SK-N-SH (cell line): ENCODE measurements around the gene TRDMT1. TPM values are rescaled to one million over a fixed set of nuclear protein-coding genes. Genes with fewer than 3 reads are reported as not detected.
A peak's percentile ranks its signal among the peaks of the same experiment; 100 is the strongest.

ENCODE experiments used
- CTCF ChIA-PET: fragments of 300-600, 350-600 bp; formaldehyde crosslinking; extraction: SDS; loops from one replicate; lab custom pipeline; 2021; lab: Yijun Ruan, JAX
- POLR2A ChIA-PET: fragments of 350-600 bp; sonication (Branson Sonifier 250); formaldehyde crosslinking; extraction: SDS; loops from one replicate; lab custom pipeline; 2020; ENCODE audit warnings: antibody characterized with exemption, inconsistent platforms; lab: Yijun Ruan, JAX
- DNase-seq: peaks from one replicate; pipeline ENCODE4 v3.0.0; 2012
- H2AFZ ChIP-seq: fragments of 200-600 bp; sonication (generic); 2 replicates; pipeline ENCODE4 v1.8.1; 2016; ENCODE audit warnings: antibody characterized with exemption, mild to moderate bottlenecking, low read depth
- H3F3A ChIP-seq: fragments of 200-600 bp; sonication (generic); replicated peaks from 2 replicates; pipeline ENCODE3; 2016; ENCODE audit warnings: antibody characterized with exemption, mild to moderate bottlenecking; ENCODE audit not compliant: insufficient read depth
- H3K27ac ChIP-seq, 2 experiments: fragments of 200-500 bp in 1 of 2; fragments of 200-600 bp in 1 of 2; sonication (Bioruptor generic) in 1 of 2; sonication (generic), shearing (Covaris generic) in 1 of 2; 2 replicates each; pipeline versions ENCODE4 v1.5.1 to v1.6.1; 2014 to 2016; ENCODE audit warnings: low read depth in 2 of 2, inconsistent platforms in 1 of 2, low read length in 1 of 2, mild to moderate bottlenecking in 1 of 2, mixed read lengths in 1 of 2
- H3K27me3 ChIP-seq: fragments of 200-600 bp; sonication (generic), shearing (Covaris generic); 2 replicates; pipeline ENCODE4 v1.6.1; 2016; ENCODE audit warnings: mixed run types; ENCODE audit not compliant: insufficient read depth
- H3K36me3 ChIP-seq, 2 experiments: fragments of 200-500 bp in 1 of 2; fragments of 200-600 bp in 1 of 2; sonication (Bioruptor generic) in 1 of 2; sonication (generic) in 1 of 2; replicated peaks in 1 of 2; 2 replicates each; pipeline versions ENCODE3 to v1.5.1; 2014 to 2016; ENCODE audit warnings: low read length in 1 of 2, mild to moderate bottlenecking in 1 of 2; ENCODE audit not compliant: insufficient read depth in 2 of 2, control insufficient read depth in 1 of 2
- H3K4me1 ChIP-seq, 2 experiments: fragments of 200-500 bp in 1 of 2; fragments of 200-600 bp in 1 of 2; sonication (Bioruptor generic) in 1 of 2; sonication (generic), shearing (Covaris generic) in 1 of 2; 2 replicates each; pipeline versions ENCODE4 v1.5.1 to v1.6.1; 2014 to 2016; ENCODE audit warnings: low read depth in 1 of 2, low read length in 1 of 2, mixed run types in 1 of 2; ENCODE audit not compliant: insufficient read depth in 2 of 2, control insufficient read depth in 1 of 2
- H3K4me2 ChIP-seq: fragments of 200-600 bp; sonication (generic), shearing (Covaris generic); 2 replicates; pipeline ENCODE4 v1.6.1; 2017; ENCODE audit warnings: mixed run types
- H3K4me3 ChIP-seq, 2 experiments: fragments of 200-500 bp in 1 of 2; fragments of 200-600 bp in 1 of 2; sonication (Bioruptor generic) in 1 of 2; sonication (generic), shearing (Covaris generic) in 1 of 2; 2 replicates each; pipeline versions ENCODE4 v1.5.1 to v1.8.1; 2014 to 2016; ENCODE audit warnings: low read depth in 2 of 2, inconsistent platforms in 1 of 2, low read length in 1 of 2, mild to moderate bottlenecking in 1 of 2, mixed read lengths in 1 of 2, moderate library complexity in 1 of 2
- H3K79me2 ChIP-seq: fragments of 200-600 bp; sonication (generic); 2 replicates; pipeline ENCODE4 v1.8.1; 2017; ENCODE audit warnings: mild to moderate bottlenecking; ENCODE audit not compliant: insufficient read depth
- H3K9ac ChIP-seq: fragments of 200-600 bp; sonication (generic); 2 replicates; pipeline ENCODE4 v1.6.1; 2017; ENCODE audit warnings: mixed run types
- H3K9me2 ChIP-seq: fragments of 200-600 bp; sonication (generic); 2 replicates; pipeline ENCODE4 v1.6.1; 2017; ENCODE audit warnings: mixed run types
- H3K9me3 ChIP-seq: fragments of 200-600 bp; sonication (generic); 2 replicates; pipeline ENCODE4 v1.6.1; 2017; ENCODE audit warnings: mixed run types, mild to moderate bottlenecking, moderate library complexity
- H4K20me1 ChIP-seq: fragments of 200-600 bp; sonication (generic); 2 replicates; pipeline ENCODE4 v1.6.1; 2017; ENCODE audit warnings: mild to moderate bottlenecking, mixed run types; ENCODE audit not compliant: insufficient read depth
- CHD2 ChIP-seq: fragments of 150-350 bp; IDR thresholded peaks from 2 replicates; pipeline ENCODE4 v1.6.1; 2018; ENCODE audit warnings: low read length; ENCODE audit not compliant: partially characterized antibody
- ELF1 ChIP-seq: IDR thresholded peaks from 2 replicates; pipeline ENCODE4 v1.4.0; 2012
- EP300 ChIP-seq, 2 experiments: IDR thresholded peaks; 2 replicates each; pipeline versions ENCODE4 v1.4.0 to v1.6.1; 2012; ENCODE audit warnings: borderline replicate concordance in 1 of 2, low read depth in 1 of 2, low read length in 1 of 2
- FOSL2 ChIP-seq: IDR thresholded peaks from 2 replicates; pipeline ENCODE4 v1.4.0; 2012; ENCODE audit warnings: low read depth, mild to moderate bottlenecking, moderate library complexity, borderline replicate concordance
- FOXM1 ChIP-seq: IDR thresholded peaks from 2 replicates; pipeline ENCODE4 v1.4.0; 2012; ENCODE audit warnings: low read depth, mild to moderate bottlenecking
- JUND ChIP-seq: IDR thresholded peaks from 2 replicates; pipeline ENCODE4 v1.4.0; 2012
- MEF2A ChIP-seq: IDR thresholded peaks from 2 replicates; pipeline ENCODE4 v1.4.0; 2012; ENCODE audit warnings: low read depth, borderline replicate concordance
- NFIC ChIP-seq: IDR thresholded peaks from 2 replicates; pipeline ENCODE4 v1.4.0; 2012; ENCODE audit warnings: borderline replicate concordance
- NRF1 ChIP-seq: IDR thresholded peaks from 2 replicates; pipeline ENCODE4 v1.6.1; 2012; ENCODE audit warnings: low read depth, mild to moderate bottlenecking, low read length
- RXRA ChIP-seq: IDR thresholded peaks from 2 replicates; pipeline ENCODE4 v1.4.0; 2012; ENCODE audit warnings: low read depth, mild to moderate bottlenecking, borderline replicate concordance
- SIN3A ChIP-seq: IDR thresholded peaks from 2 replicates; pipeline ENCODE4 v1.6.1; 2012; ENCODE audit warnings: low read depth, mild to moderate bottlenecking, low read length, moderate library complexity, borderline replicate concordance
- SMC3 ChIP-seq: IDR thresholded peaks from 2 replicates; pipeline ENCODE4 v1.6.1; 2012; ENCODE audit warnings: low read depth, low read length, improper control_type of control experiment
- TCF12 ChIP-seq: IDR thresholded peaks from 2 replicates; pipeline ENCODE4 v1.4.0; 2012
- TEAD4 ChIP-seq: IDR thresholded peaks from 2 replicates; pipeline ENCODE4 v1.4.0; 2012; ENCODE audit warnings: mild to moderate bottlenecking, borderline replicate concordance; ENCODE audit not compliant: insufficient read depth
- YY1 ChIP-seq: IDR thresholded peaks from 2 replicates; pipeline ENCODE4 v1.4.0; 2012; ENCODE audit warnings: low read depth, mild to moderate bottlenecking
- WGBS: methylation state at CpG from one replicate; pipeline ENCODE4 v1.1.6; 2017; ENCODE audit warnings: low lambda C conversion rate; 5-methylcytosine and 5-hydroxymethylcytosine counted together
- polyA plus RNA-seq, 3 experiments: library from polyadenylated mRNA; depleted of rRNA; stranded (reverse); fragments of >200 nt; gene quantifications; 2 replicates each; pipeline ENCODE4 v1.2.3, GENCODE V29; 2012
- TF ChIP-seq, protein P1 (sequence below): IDR thresholded peaks from 2 replicates; pipeline ENCODE4 v1.4.0; 2012; ENCODE audit warnings: low read depth
- TF ChIP-seq, protein P2 (sequence below): IDR thresholded peaks from 2 replicates; pipeline ENCODE4 v1.6.1; 2012; ENCODE audit warnings: mild to moderate bottlenecking, low read depth, low read length, moderate library complexity

TRDMT1 gene
- polyA plus RNA-seq, 1 of the 3 experiments (the other 2 are of a cell fraction): 3.1 TPM

DNA sequence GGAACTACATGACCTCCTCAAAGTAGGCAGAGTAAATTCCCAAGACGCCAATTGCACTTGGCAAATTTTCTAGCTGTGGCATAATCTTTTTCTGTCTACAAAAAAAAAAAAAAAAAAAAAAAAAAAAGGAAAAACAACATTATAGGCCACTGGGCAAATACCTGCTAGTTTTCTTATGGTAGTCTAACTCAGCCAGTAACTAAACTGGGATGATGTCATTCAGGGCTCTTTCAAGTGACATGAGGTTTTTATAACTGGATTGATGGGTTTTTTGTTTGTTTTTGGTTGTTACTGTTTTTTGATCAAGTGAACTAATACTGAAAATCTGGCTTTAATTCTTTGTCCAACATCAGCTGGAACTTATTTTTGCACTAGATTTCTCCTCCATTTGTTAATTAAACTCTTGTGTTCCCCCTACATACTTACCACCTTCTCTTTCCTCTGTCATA, 19.2 kb upstream of the TRDMT1 start:
- no peaks in the 10 kb centered on the region for H3K36me3 ChIP-seq
- ChIA-PET CTCF (interaction anchor here (0.7 to 3.4 kb wide), 2 partner anchors 10 to 1901 kb away, joined by 3 to 26 read pairs; no protein-coding TSS in a partner anchor), POLR2A (no interaction called here)
- no peaks in the 10 kb centered on the region for H3K9me3 ChIP-seq
- peak overlapping the region; percentile 52; the same call in 1 of the 2 replicates for H3K9ac ChIP-seq
- H3K4me3 ChIP-seq: no peak overlapping the region
- H3K4me1 ChIP-seq: peaks cover 0 to 46% of the 10 kb centered on the region in 2 experiments; a peak in 3 of 4 replicates
- H3F3A ChIP-seq: peaks cover 55% of the 10 kb centered on the region
- no peaks in the 10 kb centered on the region for H3K27me3 ChIP-seq
- no peaks in the 10 kb centered on the region for H4K20me1 ChIP-seq
- H3K9me2 ChIP-seq: no peaks in the 10 kb centered on the region
- H3K79me2 ChIP-seq: peaks cover 28% of the 10 kb centered on the region
- WGBS: 48% methylated on average over 1 of the region's 1 CpG
- no peak overlapping the region for H2AFZ ChIP-seq
- H3K27ac ChIP-seq: peak overlapping the region; percentile 36 to 100; a peak in 3 of 4 replicates
- TF ChIP-seq, protein P1, sequence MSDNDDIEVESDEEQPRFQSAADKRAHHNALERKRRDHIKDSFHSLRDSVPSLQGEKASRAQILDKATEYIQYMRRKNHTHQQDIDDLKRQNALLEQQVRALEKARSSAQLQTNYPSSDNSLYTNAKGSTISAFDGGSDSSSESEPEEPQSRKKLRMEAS: no peak
- TF ChIP-seq TCF12: peak; percentile 27
- no peak for DNase-seq
- H3K4me2 ChIP-seq: peak overlapping the region; percentile 26; the same call in 1 of the 2 replicates

DNA sequence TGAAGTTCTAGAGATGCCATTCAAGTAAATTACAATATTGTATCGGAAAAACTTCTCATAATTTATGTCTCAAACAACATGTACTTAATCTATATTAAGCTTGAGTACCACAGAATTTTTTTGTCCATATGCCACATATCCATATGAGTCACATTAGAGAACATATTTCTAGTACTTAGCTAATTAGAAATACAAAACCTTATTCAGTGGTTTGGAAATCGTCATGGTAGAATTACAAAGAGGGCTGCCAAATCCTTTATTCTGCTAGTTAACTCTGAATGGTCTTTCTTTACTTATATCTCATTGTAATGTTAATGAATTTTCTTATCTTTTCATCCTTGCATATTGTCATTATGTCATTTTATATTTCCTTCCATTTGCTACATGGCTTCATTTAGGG, 17.6 kb upstream of the TRDMT1 start:
- CTCF ChIA-PET: interaction anchor here (1.4 kb wide), 1 partner anchor 11 kb away, joined by 3 read pairs; no protein-coding TSS in a partner anchor

More for the DNA sequence above, 17.6 kb upstream of the TRDMT1 start:
- Histone ChIP-seq H3F3A (peaks cover 71% of the 10 kb centered on the region), H3K4me1 (peaks cover 0 to 59% of the 10 kb centered on the region in 2 experiments; a peak in 3 of 4 replicates), H3K9ac (peak overlapping the region; percentile 89; the same call in 1 of the 2 replicates), H3K36me3 (no peaks in the 10 kb centered on the region), H2AFZ (no peak overlapping the region), H3K27ac (peak overlapping the region in 1 of 2 experiments; percentile 100; a peak in 3 of 4 replicates), H3K4me3 (no peak overlapping the region), H3K4me2 (no peak overlapping the region; the same call in none of the 2 replicates), H3K9me2 (no peaks in the 10 kb centered on the region), H3K27me3 (no peaks in the 10 kb centered on the region), H3K79me2 (peaks cover 19% of the 10 kb centered on the region), H4K20me1 (no peaks in the 10 kb centered on the region), H3K9me3 (no peaks in the 10 kb centered on the region)
- TF ChIP-seq FOSL2 (peak; percentile 28; the same call in 1 of the 2 replicates), TCF12 (peak; percentile 41), ELF1 (no peak), TEAD4 (no peak), CHD2 (no peak), EP300 (IDR thresholded peaks at IDR 0.05; ENCODE audit: borderline replicate concordance in 1 of 2, low read depth in 1 of 2, low read length in 1 of 2) (no peak), NFIC (peak; percentile 45; the same call in 1 of the 2 replicates), SMC3 (no peak), FOXM1 (no peak), JUND (0 out of 2 replicates have a peak, but pooled peaks have one; percentile 23), RXRA (no peak), NRF1 (no peak), SIN3A (no peak), YY1 (no peak), MEF2A (no peak)
- TF ChIP-seq, protein P2, sequence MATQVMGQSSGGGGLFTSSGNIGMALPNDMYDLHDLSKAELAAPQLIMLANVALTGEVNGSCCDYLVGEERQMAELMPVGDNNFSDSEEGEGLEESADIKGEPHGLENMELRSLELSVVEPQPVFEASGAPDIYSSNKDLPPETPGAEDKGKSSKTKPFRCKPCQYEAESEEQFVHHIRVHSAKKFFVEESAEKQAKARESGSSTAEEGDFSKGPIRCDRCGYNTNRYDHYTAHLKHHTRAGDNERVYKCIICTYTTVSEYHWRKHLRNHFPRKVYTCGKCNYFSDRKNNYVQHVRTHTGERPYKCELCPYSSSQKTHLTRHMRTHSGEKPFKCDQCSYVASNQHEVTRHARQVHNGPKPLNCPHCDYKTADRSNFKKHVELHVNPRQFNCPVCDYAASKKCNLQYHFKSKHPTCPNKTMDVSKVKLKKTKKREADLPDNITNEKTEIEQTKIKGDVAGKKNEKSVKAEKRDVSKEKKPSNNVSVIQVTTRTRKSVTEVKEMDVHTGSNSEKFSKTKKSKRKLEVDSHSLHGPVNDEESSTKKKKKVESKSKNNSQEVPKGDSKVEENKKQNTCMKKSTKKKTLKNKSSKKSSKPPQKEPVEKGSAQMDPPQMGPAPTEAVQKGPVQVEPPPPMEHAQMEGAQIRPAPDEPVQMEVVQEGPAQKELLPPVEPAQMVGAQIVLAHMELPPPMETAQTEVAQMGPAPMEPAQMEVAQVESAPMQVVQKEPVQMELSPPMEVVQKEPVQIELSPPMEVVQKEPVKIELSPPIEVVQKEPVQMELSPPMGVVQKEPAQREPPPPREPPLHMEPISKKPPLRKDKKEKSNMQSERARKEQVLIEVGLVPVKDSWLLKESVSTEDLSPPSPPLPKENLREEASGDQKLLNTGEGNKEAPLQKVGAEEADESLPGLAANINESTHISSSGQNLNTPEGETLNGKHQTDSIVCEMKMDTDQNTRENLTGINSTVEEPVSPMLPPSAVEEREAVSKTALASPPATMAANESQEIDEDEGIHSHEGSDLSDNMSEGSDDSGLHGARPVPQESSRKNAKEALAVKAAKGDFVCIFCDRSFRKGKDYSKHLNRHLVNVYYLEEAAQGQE: no peak
- no peak for DNase-seq
- POLR2A ChIA-PET: no interaction called here
- 40% methylated on average over 2 of the region's 2 CpGs for WGBS
